HUES6 (cell line): ENCODE data around the gene KRT80.

Experiments used
- H3K27ac ChIP-seq: 2 replicates; pipeline ENCODE4 v1.7.0; 2013; ENCODE audit warnings: low read depth, mild to moderate bottlenecking, low read length, inconsistent platforms
- H3K27me3 ChIP-seq: 2 replicates; pipeline ENCODE4 v1.6.1; 2013; ENCODE audit warnings: low read length; ENCODE audit not compliant: control insufficient read depth, insufficient read depth
- H3K36me3 ChIP-seq: 2 replicates; pipeline ENCODE4 v1.6.1; 2013; ENCODE audit warnings: low read length; ENCODE audit not compliant: control insufficient read depth, insufficient read depth
- H3K4me1 ChIP-seq: 2 replicates; pipeline ENCODE4 v1.6.1; 2013; ENCODE audit warnings: low read length; ENCODE audit not compliant: control insufficient read depth, insufficient read depth
- H3K4me3 ChIP-seq: 2 replicates; pipeline ENCODE4 v1.5.1; 2013; ENCODE audit warnings: low read depth, low read length
- H3K9ac ChIP-seq: one replicate; pipeline ENCODE4 v1.6.1; 2013; ENCODE audit warnings: mild to moderate bottlenecking, low read length
- H3K9me3 ChIP-seq: 2 replicates; pipeline ENCODE4 v1.6.1; 2013; ENCODE audit warnings: low read depth, low read length; ENCODE audit not compliant: control insufficient read depth, insufficient read depth

The KRT80 gene

GRCh38 chr12:52139579-52140062 lies 52.2 kb downstream of the KRT80 start:
- peaks cover 12% of the 10 kb centered on the region for H3K4me1 ChIP-seq
- no peak overlapping the region for H3K27ac ChIP-seq
- H3K4me3 ChIP-seq: no peak overlapping the region

GRCh38 chr12:52139147-52139546 lies 52.7 kb downstream of the KRT80 start:
- Histone ChIP-seq H3K27ac (no peak overlapping the region), H3K27me3 (no peaks in the 10 kb centered on the region), H3K9ac (no peak overlapping the region)

More at GRCh38 chr12:52139579-52140062, 52.2 kb downstream of the KRT80 start:
- H3K36me3 ChIP-seq: no peaks in the 10 kb centered on the region
- H3K9ac ChIP-seq: no peak overlapping the region
- no peaks in the 10 kb centered on the region for H3K27me3 ChIP-seq
- no peaks in the 10 kb centered on the region for H3K9me3 ChIP-seq

GRCh38 chr12:52137746-52138145 lies 54.1 kb downstream of the KRT80 start:
- Histone ChIP-seq H3K27ac (no peak overlapping the region), H3K9me3 (no peaks in the 10 kb centered on the region), H3K36me3 (no peaks in the 10 kb centered on the region), H3K9ac (no peak overlapping the region), H3K27me3 (no peaks in the 10 kb centered on the region), H3K4me3 (no peak overlapping the region), H3K4me1 (peaks cover 5% of the 10 kb centered on the region; the same call in 1 of the 2 replicates)

More at GRCh38 chr12:52139147-52139546, 52.7 kb downstream of the KRT80 start:
- Histone ChIP-seq H3K4me3 (no peak overlapping the region), H3K4me1 (peaks cover 11% of the 10 kb centered on the region), H3K36me3 (no peaks in the 10 kb centered on the region), H3K9me3 (no peaks in the 10 kb centered on the region)

DNA sequence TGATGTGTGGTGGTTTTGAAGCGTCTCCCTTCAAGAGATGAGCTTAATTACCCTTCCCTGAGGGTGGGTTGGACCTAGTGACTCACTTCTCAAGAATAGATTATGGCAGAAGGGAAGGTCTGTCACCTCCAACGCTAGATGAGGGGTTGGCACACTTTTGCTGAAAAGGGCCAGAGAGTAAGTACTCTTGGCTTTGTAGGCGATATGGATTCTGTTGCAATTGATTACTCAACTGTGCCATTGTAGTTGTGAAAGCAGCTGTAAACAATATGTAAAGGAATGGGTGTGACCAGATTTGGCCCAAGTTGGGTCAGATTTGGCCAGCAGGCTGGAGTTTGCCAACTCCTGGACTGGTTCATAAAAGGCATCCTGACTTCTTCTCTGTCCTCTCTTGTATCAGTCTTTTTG lies 59.1 kb downstream of the KRT80 start:
- Histone ChIP-seq H3K36me3 (no peaks in the 10 kb centered on the region), H3K9ac (no peak overlapping the region), H3K9me3 (no peaks in the 10 kb centered on the region), H3K4me3 (no peak overlapping the region), H3K27ac (no peak overlapping the region), H3K4me1 (peaks cover 6% of the 10 kb centered on the region), H3K27me3 (no peaks in the 10 kb centered on the region)

GRCh38 chr12:52130711-52131110 lies 61.1 kb downstream of the KRT80 start:
- Histone ChIP-seq H3K4me1 (peaks cover 23% of the 10 kb centered on the region), H3K9me3 (no peaks in the 10 kb centered on the region), H3K27ac (no peak overlapping the region), H3K27me3 (no peaks in the 10 kb centered on the region), H3K36me3 (no peaks in the 10 kb centered on the region), H3K4me3 (no peak overlapping the region), H3K9ac (no peak overlapping the region)

- no peaks in the 10 kb centered on the region for H3K36me3 ChIP-seq
- no peak overlapping the region for H3K27ac ChIP-seq
- H3K27me3 ChIP-seq: no peaks in the 10 kb centered on the region
- no peak overlapping the region for H3K9ac ChIP-seq
- H3K9me3 ChIP-seq: no peaks in the 10 kb centered on the region
- peaks cover 46% of the 10 kb centered on the region for H3K4me1 ChIP-seq
- no peak overlapping the region for H3K4me3 ChIP-seq
Observed at GRCh38 chr12:52127683-52128450, 63.9 kb downstream of the KRT80 start.

GRCh38 chr12:52126605-52127578 lies 64.9 kb downstream of the KRT80 start:
- H3K4me3 ChIP-seq: no peak overlapping the region
- no peaks in the 10 kb centered on the region for H3K27me3 ChIP-seq
- H3K27ac ChIP-seq: no peak overlapping the region
- H3K4me1 ChIP-seq: peaks cover 55% of the 10 kb centered on the region
- H3K36me3 ChIP-seq: no peaks in the 10 kb centered on the region
- no peaks in the 10 kb centered on the region for H3K9me3 ChIP-seq
- H3K9ac ChIP-seq: no peak overlapping the region

- H3K9me3 ChIP-seq: no peaks in the 10 kb centered on the region
- H3K27me3 ChIP-seq: no peaks in the 10 kb centered on the region
- H3K4me1 ChIP-seq: peaks cover 57% of the 10 kb centered on the region
- peak overlapping the region; percentile 73 for H3K27ac ChIP-seq
- 0 out of 2 replicates have a peak overlapping the region, but pooled peaks have one; percentile 24 for H3K4me3 ChIP-seq
- no peaks in the 10 kb centered on the region for H3K36me3 ChIP-seq
- peak overlapping the region; percentile 56 for H3K9ac ChIP-seq
Observed at GRCh38 chr12:52126050-52126604, 65.7 kb downstream of the KRT80 start.

DNA sequence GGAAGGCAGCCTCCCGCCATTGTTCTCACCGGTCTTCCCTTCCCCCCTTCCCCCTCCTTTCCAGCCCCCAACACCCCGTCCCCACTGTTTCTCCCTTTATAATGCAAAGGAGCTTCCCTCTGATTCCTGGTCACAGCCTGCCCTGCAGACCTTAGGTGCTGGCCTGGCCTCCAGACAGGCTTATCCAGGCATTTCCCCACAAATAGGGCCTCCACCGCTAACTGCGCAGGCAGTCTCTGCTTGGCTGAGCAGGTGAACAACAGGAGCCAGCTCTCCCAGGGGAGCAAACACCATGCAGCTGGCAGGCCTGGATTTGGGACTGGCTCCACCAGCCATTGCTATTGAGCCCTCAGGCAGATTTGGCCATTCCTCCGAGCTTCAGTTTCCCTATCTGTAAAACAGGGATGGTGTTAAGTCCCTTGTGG lies 66.3 kb downstream of the KRT80 start:
- H3K4me1 ChIP-seq: peaks cover 52% of the 10 kb centered on the region
- peak overlapping the region; percentile 56 for H3K9ac ChIP-seq
- peak overlapping the region; percentile 73 for H3K27ac ChIP-seq

DNA sequence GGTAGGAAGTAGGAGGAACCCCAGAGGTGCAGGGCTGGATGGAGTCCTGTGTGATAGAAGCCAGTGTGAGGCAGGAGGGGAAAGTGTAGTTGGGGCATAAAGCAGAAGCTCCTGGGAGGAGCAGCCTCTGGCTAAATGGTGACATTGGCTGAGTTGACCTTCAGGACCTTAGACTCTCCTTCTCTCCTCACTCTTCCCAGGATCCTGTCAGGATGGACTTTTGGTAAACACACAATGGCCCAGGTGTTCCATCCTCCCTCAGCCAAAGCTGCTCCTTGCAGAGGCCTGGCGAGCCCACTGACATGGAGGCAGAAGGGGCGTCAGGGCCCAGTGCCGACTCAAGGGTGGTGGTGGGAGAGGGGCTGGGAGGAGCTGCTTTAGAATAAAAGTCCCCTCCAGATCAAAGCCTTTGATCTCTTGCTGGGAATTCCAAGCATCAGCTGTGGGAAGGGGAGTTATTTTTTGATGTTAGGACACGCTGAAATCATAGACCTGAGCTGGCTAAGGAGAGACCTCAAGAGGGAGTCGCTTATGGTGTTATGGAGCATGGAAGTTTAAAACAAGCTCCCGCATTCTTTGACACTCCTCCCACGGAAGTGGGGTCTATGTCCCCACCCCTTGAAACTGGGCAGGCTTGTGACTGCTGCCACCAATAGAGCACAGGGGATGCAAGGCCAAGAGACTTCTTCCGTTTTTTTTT lies 68.2 kb downstream of the KRT80 start:
- peaks cover 56% of the 10 kb centered on the region for H3K4me1 ChIP-seq
- H3K36me3 ChIP-seq: no peaks in the 10 kb centered on the region
- no peaks in the 10 kb centered on the region for H3K9me3 ChIP-seq
- H3K27me3 ChIP-seq: no peaks in the 10 kb centered on the region
- no peak overlapping the region for H3K9ac ChIP-seq
- H3K4me3 ChIP-seq: no peak overlapping the region
- H3K27ac ChIP-seq: no peak overlapping the region

More for the DNA sequence above, 66.3 kb downstream of the KRT80 start:
- Histone ChIP-seq H3K27me3 (no peaks in the 10 kb centered on the region), H3K4me3 (peak overlapping the region; percentile 24; the same call in 1 of the 2 replicates), H3K9me3 (no peaks in the 10 kb centered on the region), H3K36me3 (no peaks in the 10 kb centered on the region)
